Prostate gland (tissue), 2 donors: ENCODE data around the gene NIM1K. TPM values are rescaled to one million over a fixed set of nuclear protein-coding genes. Genes with fewer than 3 reads are reported as not detected.

Experiments
- DNase-seq: peaks from one replicate; pipeline ENCODE4 v3.0.0-alpha.2; 2019; ENCODE audit warnings: low spot score
- H3K27ac ChIP-seq, 2 donors: fragments of 200-600 bp; sonication (generic); 2 replicates each; pipeline ENCODE4 v1.5.1; 2017 to 2019
- H3K27me3 ChIP-seq: fragments of 200-600 bp; sonication (generic); replicated peaks from 2 replicates; pipeline ENCODE4 v1.5.1; 2019; ENCODE audit not compliant: insufficient read depth
- H3K36me3 ChIP-seq, 2 donors: fragments of 200-600 bp; sonication (generic); 1 replicate in 1 of 2; 2 replicates in 1 of 2; pipeline versions ENCODE4 v1.5.1 to v1.8.1; 2017 to 2019
- H3K4me1 ChIP-seq: fragments of 200-600 bp; sonication (generic); replicated peaks from 2 replicates; pipeline ENCODE4 v1.5.1; 2019
- H3K4me3 ChIP-seq, 2 donors: fragments of 200-600 bp; sonication (generic); 2 replicates each; pipeline ENCODE4 v1.5.1; 2017 to 2019
- H3K9me3 ChIP-seq: fragments of 200-600 bp; sonication (generic); 2 replicates; pipeline ENCODE4 v1.5.1; 2017
- CTCF ChIP-seq, 4 experiments: fragments of 200-600 bp in 2 of 4; fragments of 450-650 bp in 2 of 4; sonication (generic) in 2 of 4; IDR thresholded peaks; 1 replicate in 3 of 4; 2 replicates in 1 of 4; pipeline ENCODE4 v1.5.1; 2016 to 2019; ENCODE audit warnings: antibody characterized with exemption in 4 of 4, mild to moderate bottlenecking in 2 of 4, moderate library complexity in 2 of 4
- POLR2A ChIP-seq: fragments of 450-650 bp; IDR thresholded peaks from one replicate; pipeline ENCODE4 v1.6.1; 2016; ENCODE audit warnings: antibody characterized with exemption, mild to moderate bottlenecking
- POLR2AphosphoS5 ChIP-seq: sonication (generic); formaldehyde crosslinking; IDR thresholded peaks from one replicate; pipeline ENCODE4 v1.6.1; 2017; ENCODE audit warnings: antibody characterized with exemption
- WGBS: methylation state at CpG from one replicate; pipeline ENCODE4 v1.1.5; 2018; 5-methylcytosine and 5-hydroxymethylcytosine counted together
- intact Hi-C: fragments of 100-400 bp; cut with DNase I; formaldehyde crosslinking; loops from one replicate; pipeline ENCODE4 v1.14.2; 2022
- total RNA-seq, 2 donors: library from RNA; depleted of rRNA; stranded (reverse); fragments of >200 nt; gene quantifications; one replicate each; pipeline ENCODE4 v1.1.0, GENCODE V29; 2016

The NIM1K gene
- total RNA-seq, 2 donors from 2014 or later = 0.14 TPM; not detected in 1

- WGBS = 63% methylated on average over 2 of the region's 2 CpGs
Measured at GRCh38 chr5:43216941-43217340, 24.9 kb downstream of the NIM1K start.

GRCh38 chr5:43219120-43219519, 27.1 kb downstream of the NIM1K start:
- DNase-seq = no peak
- Histone ChIP-seq H3K4me3 (no peak overlapping the region), H3K27me3 (no peaks in the 10 kb centered on the region), H3K36me3 (no peaks in the 10 kb centered on the region), H3K4me1 (no peaks in the 10 kb centered on the region), H3K9me3 (no peaks in the 10 kb centered on the region), H3K27ac (no peak overlapping the region)
- no peak for TF ChIP-seq POLR2A
- no peak for TF ChIP-seq POLR2AphosphoS5
- TF ChIP-seq CTCF (IDR thresholded peaks at IDR 0.05) = no peak
- intact Hi-C loops = no loop called here
- 38% methylated on average over 1 of the region's 1 CpG for WGBS

More at GRCh38 chr5:43216941-43217340, 24.9 kb downstream of the NIM1K start:
- TF ChIP-seq POLR2A (no peak), CTCF (IDR thresholded peaks at IDR 0.05) (no peak), POLR2AphosphoS5 (no peak)
- Histone ChIP-seq H3K36me3 (no peaks in the 10 kb centered on the region), H3K9me3 (no peaks in the 10 kb centered on the region), H3K4me1 (no peaks in the 10 kb centered on the region), H3K27ac (no peak overlapping the region), H3K27me3 (no peaks in the 10 kb centered on the region), H3K4me3 (no peak overlapping the region)
- intact Hi-C loops = no loop called here
- DNase-seq = no peak

- TF ChIP-seq CTCF (IDR thresholded peaks at IDR 0.05) (no peak), POLR2A (no peak), POLR2AphosphoS5 (no peak)
- Histone ChIP-seq H3K4me1 (no peaks in the 10 kb centered on the region), H3K27ac (no peak overlapping the region), H3K27me3 (no peaks in the 10 kb centered on the region), H3K9me3 (no peaks in the 10 kb centered on the region), H3K4me3 (no peak overlapping the region), H3K36me3 (no peaks in the 10 kb centered on the region)
- 92% methylated on average over 5 of the region's 5 CpGs for WGBS
- DNase-seq = no peak
- intact Hi-C loops = no loop called here
Measured at GRCh38 chr5:43221502-43221901, 29.5 kb downstream of the NIM1K start.

- TF ChIP-seq POLR2AphosphoS5 (no peak), CTCF (IDR thresholded peaks at IDR 0.05) (no peak), POLR2A (no peak)
- no peak for DNase-seq
- Histone ChIP-seq H3K27ac (no peak overlapping the region), H3K36me3 (no peaks in the 10 kb centered on the region), H3K4me3 (no peak overlapping the region), H3K9me3 (no peaks in the 10 kb centered on the region), H3K4me1 (no peaks in the 10 kb centered on the region), H3K27me3 (no peaks in the 10 kb centered on the region)
- 69% methylated on average over 2 of the region's 2 CpGs for WGBS
- intact Hi-C loops = no loop called here
Measured at GRCh38 chr5:43225649-43226245, 33.7 kb downstream of the NIM1K start.

GRCh38 chr5:43227655-43228054, 35.6 kb downstream of the NIM1K start:
- no peaks in the 10 kb centered on the region for H3K4me1 ChIP-seq
- TF ChIP-seq POLR2A (no peak), CTCF (IDR thresholded peaks at IDR 0.05) (peak in 3 of 4 experiments; percentile 24 to 41 (median 35))
- no peak overlapping the region for H3K27ac ChIP-seq
- H3K9me3 ChIP-seq = no peaks in the 10 kb centered on the region
- DNase-seq = no peak
- intact Hi-C loops = no loop called here
- no peak overlapping the region for H3K4me3 ChIP-seq
- no peaks in the 10 kb centered on the region for H3K36me3 ChIP-seq
- WGBS = 67% methylated on average over 1 of the region's 1 CpG
- no peaks in the 10 kb centered on the region for H3K27me3 ChIP-seq
